CD4-positive, alpha-beta T cell treated with Interleukin-1 beta for 1 hour (primary cell): ENCODE measurements around the gene IQGAP2.
"Not testable (repeated sequence)": the region's sequence is repeated elsewhere in the genome, so short reads cannot be mapped to it uniquely, and the experiment has no call there.

Source experiments
- DNase-seq, 2 donors: peaks; one replicate each; pipeline ENCODE4 v3.0.0-alpha.2; 2020 to 2022

Gene IQGAP2

DNA sequence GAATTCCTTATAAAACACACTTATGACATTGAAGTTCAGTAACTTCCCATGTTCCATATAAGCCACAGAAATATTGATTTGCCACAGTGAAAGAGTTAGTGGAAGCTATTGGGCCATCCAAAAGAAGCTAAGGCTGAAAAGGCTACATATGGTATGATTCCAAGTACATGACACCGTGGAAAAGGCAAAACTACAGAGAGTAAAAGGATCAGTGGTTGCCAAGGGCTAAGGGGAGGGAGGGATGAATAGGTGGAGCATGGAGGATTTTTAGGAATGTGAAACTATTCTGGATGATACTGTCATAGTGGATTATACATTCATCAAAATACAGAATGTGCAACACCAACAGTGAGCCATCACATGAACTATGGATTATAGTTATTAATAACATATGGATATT lies 110.4 kb downstream of the IQGAP2 start:
- no peak for DNase-seq

DNA sequence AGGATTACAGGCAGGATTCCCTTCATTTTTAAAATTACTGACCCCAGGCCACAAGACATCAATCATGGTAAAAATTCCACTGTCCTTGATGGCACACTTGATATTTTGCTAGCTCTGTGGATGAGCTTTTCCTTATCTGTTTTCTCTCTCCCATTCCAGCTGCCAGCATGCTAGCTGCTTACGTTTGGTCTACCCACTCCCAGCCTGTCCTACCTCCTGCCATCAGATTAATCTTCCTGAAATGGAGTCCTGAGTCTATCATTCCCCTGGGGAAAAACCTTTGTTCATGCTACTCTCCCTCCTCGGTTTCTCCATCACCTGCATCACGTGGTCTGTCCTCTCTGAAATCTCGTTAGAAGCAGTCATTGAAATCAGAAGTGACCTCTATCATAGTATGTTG lies 111.2 kb downstream of the IQGAP2 start:
- DNase-seq: no peak

DNA sequence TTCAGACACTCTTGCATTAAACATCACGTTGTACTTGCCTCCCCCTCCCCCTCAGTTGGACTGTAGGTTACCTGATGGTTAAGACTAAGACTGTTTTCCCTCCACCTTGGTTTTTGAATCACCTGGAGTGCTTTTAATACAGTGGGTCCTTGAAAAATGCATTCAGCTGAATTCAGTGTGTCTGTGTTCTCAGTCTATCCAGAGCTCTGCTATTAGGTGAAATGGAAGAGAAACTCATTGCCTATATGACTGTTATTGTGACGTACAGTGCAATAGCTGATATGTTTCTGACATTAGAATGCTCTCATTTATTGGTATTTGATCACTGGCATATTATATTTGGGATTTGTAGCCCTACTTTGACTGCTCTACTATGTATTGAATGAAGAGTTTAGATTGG lies 111.6 kb downstream of the IQGAP2 start:
- DNase-seq: no peak

DNA sequence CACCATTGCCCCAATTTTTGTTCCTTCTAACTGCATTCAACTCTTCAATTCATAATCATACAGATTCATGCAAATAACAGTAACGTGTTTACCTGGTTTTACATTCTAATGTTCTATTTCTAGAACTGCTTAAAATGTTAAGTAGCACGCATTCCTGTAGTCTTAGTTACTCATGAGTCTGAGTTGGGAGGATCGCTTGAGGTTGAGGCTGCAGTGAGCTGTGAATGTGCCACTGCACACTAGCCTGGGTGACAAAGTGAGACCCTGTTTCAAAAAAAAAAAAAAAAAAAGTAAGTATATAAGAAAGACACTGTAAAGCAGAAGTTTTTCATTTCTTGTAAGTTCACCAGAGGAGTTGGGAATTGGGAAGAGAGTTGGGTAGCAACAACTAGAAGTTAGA lies 114.2 kb downstream of the IQGAP2 start:
- no peak for DNase-seq

DNA sequence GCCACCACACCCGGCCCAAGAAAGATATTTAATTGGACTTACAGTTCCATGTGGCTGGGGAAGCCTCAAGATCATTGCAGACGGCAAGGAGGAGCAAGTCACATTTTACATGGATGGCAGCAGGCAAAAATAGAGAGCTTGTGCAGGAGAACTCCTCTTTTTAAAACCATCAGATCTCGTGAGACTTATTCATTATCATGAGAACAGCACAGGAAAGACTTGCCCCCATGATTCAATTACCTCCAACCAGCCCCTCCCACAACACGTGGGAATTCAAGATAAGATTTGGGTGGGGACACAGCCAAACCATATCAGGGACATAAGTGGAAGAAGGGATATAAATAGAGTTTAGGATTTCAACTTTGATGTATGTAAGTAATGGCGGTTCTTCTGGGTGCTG lies 115.2 kb downstream of the IQGAP2 start:
- DNase-seq: not testable (repeated sequence)

DNA sequence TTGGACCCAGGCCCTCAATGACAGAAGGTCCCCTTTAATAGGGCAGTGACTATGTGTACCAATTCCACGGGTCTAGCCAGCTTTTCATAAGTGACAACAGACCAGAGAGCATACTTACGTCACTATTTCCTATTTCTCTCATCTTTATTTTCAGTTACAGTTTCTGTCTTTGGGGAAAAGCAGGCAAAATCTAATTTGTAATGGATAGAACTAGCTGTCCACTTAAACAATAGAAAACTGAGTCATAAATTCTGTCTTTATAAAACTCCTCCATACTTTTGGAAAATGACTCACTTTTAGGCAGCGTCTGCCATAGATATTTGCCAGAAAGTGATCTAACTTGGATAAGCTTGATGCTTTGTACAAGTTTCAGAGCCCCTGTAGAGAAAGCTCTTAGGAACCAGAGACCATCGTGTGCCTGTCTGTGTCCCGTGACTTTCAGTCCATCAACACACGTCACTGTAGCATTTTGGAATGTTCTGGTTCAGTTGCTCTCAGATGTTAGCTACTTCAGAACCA lies 118.2 kb downstream of the IQGAP2 start:
- DNase-seq: peak in 1 of 2 donors; percentile 10

DNA sequence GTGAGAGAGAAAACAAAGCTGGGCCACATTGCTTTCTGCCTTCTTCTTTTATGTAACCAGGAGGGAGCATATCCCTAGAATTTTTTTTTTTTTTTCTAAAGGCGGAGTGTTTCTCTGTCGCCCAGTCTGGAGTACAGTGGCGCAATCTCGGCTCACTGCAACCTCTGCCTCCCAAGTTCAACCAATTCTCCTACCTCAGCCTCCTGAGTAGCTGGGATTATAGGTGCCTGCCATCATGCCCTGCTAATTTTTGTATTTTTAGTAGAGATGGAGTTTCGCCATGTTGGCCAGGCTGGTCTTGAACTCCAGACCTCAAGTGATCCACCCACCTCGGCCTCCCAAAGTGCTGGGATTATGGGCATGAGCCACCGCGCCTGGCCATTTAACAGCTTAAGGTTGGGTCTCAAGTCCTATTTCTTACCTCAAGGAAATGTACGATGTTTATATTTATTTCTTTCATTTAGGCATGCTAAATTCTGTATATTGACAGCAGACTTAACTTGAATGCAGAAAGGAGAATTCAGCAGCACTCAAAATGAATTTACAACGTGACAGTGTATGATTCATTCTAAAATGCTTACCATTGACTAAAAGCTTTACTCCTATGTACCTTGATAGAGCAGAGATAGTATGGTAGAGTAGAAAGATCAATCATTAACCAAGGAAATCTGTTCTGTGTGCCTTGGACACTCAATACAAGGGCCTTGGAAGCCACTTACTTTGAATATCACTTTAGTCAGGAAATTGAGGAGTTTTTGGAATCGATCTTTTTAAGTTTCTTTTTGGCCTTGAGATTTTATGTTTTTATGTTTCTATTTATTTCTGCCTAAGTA lies 119.2 kb downstream of the IQGAP2 start:
- DNase-seq: no peak

DNA sequence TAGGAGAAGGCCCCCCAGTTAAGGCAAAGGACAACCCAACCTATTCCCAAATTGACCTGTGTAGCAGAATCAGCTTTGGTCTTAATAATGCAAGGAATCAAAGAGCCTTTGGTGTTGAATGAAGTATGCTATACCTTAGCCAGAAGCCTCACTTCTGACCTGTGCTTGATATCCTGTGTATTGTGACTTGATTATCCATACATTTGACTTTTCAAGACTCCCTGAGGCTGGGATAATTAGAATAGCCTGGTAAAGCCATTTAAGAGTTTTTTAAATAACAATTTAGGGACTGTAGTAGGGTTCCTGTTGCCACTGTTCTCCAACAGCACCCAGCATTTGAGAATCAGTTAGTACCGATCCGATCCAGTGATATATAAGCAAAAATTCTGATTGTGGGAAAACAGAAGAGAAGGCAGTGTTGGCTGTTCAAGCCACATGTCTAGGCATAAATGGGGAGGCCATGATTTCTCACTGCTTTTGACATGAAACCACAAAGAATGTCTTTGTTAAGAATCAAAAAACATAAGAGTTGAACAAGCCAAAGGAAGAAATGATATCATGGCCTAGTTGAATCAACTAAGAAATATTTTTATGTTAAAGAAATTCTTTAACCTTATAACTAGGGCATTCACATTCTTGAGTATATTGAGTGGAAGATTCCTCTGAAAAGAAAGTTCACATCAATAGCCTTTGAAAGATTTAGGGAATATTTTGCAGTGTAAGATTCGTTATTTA lies 121.2 kb downstream of the IQGAP2 start:
- DNase-seq: no peak

DNA sequence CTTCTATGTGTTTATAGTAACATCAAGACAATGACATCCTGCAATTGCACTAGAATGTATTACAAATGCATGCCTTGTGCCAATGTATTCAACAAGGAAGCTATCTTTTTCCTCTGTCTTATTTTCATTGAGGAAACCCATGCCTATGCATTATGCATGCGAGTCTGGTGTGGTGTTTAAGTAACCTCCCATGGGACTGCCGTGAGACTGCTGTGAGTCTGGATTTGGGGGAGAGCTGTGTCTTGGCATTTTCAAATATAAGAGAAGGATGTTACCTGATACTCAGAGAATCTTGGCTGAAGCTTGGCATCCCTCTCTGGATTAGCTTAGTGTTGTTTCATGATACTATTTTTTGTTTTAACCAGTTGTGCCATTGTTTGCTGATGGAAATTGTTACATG lies 121.8 kb downstream of the IQGAP2 start:
- DNase-seq: no peak

DNA sequence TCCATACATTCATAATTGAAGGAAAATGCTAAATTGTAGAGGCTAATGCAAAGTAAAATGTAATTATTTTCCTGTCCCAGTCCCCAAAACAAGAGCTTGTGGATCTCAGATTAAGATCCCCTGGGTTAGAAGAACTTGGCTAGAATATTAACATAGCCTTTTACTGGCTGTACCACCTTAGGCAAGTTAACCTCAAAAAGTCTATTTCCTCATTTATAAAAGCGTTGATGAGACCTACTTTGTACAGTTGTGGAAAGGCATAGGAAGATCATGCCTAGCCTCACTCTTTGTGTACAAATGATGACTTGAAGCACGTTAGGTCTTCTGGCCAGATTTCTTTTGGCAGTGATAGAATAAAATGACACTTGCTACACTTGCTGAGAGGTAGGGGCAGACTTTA lies 122.9 kb downstream of the IQGAP2 start:
- no peak for DNase-seq

DNA sequence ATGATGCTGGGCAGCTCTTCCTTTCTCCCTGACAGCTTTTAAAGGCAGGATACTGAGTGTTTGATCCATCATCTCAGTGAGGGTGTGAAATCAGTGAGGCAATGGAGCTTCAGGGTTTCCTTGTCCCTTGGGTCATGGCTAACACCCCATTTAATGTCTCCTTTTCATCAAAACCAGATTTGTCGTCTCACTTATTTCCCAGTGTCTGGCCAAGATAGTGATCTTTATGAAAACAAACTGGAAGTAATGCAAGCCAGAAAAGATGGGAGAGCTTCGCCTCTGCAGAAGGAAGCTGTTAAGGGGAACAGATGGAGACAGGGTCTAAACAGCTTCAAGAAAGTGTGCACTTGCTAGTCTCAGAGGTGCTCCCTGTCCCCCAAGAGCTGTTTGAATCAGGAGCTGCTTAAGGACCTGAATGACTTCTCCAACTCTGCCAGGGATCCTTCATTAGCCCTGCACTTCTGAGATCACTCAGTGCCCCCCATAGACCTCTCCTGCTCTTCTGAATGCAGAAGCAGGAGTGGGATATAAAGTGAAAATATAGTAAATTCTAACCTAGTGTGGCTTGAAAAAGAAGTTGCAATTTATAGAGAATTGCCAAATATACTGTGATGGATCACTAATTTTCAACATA lies 124.0 kb downstream of the IQGAP2 start:
- no peak for DNase-seq

DNA sequence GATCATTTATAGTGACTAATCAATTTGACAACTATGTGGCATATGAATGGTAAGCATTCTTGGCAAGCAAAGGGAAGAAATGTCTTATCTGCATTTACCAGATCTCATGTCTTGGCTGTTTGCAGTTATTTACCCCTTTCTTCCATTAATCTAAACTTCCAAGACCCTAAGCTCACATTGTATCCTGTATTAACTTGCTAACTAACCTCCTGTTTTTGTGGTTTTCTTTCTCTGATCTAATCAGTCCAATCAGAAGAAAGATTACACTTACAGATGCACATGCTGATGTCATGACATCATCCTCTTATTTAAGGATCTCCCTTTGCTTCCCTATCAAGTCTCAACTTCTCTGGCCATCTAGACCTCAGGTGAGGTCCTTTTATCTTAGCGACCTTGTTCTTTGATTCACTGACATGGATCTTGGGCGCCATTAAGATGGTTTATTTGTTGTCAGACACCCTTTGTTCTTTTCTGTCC lies 124.6 kb downstream of the IQGAP2 start:
- no peak for DNase-seq

DNA sequence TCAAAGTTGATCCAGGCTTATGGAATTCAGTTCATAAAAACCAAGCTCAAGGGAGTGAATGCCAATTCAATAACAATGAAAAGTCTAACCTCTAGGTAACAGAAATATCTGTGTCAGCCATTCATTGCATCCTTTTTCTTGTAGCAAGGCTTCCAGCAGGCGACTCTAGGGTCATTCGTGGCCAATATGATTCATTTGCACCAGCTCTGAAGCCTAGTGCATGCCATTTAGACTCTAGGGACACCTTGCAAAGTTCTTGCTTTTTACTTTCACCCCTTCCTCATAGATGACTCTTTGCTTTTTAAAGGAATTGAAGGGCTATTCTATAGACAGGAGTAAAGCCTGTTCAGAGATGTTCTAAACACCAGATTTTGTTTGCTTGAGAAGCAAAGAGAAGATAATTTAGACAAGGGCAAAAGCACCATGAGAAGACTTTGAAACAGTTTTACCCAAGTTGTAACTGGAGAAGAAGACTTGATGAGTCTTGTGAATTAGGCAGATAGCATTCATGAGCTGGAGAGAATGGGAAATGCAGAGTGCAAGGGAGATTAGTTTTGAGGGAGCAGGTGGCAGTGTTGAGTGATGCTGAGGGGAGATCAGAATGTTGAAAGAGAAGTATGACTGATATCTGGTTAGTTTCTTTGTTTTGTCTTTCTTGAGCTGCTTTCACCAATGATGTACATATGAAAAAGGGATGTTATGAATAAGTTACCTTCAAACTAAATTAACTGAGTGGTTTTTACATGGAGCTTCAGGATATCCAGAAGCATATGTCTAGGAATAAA lies 125.7 kb downstream of the IQGAP2 start:
- DNase-seq: no peak

DNA sequence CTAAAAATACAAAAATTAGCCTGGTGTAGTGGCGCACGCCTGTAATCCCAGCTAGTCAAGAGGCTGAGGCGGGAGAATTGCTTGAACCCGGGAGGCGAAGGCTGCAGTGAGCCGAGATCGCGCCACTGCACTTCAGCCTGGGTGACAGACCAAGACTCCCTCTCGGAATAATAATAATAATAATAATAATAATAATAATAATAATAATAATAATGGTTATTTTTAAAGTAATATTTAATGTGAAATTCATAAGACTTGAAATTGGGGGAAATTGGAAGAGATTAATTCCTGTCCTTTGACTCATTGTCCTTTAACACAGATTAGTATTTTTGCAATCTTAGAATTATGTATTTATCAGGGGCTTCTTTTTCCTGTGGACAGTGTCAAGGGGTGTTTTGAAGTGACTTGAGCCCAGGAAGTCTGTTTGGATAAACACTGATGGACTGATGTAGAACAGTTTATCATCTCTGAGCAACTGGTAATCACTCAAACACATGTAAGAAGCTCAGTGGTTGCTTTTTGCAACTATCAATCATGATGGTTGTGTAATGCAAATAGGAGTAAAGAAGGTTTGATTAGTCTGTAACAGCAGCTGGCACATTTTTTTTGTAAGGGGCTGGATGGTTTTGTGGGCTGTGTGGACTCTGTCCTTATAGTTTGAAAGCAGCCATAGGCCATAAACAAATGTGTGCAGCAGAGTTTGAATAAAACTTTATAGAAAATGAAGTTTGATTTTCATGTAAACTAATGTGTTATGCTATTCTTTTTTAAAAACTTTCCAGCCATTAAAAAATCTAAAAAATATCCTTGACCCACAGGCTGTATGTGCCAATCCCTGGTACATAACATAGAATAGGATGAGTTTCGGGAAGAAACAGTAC lies 126.6 kb downstream of the IQGAP2 start:
- DNase-seq: no peak

DNA sequence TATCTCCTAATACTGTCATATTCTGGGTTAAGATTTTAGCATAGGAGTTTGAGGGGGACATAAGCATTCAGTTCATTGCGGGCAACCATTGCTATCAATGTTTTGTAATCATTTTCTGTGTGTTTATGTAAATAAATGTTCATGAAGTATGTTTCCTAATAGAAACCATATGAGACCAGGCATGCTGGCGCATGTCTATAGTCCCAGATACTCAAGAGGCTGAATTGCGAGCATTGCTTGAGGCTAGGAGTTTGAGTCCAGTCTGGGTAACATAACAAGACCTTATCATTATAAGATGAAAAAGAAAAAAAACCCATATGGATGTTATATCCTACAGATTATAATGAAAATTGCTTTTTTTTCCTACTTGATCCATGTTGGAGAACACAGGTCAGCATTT lies 129.0 kb downstream of the IQGAP2 start:
- no peak for DNase-seq

DNA sequence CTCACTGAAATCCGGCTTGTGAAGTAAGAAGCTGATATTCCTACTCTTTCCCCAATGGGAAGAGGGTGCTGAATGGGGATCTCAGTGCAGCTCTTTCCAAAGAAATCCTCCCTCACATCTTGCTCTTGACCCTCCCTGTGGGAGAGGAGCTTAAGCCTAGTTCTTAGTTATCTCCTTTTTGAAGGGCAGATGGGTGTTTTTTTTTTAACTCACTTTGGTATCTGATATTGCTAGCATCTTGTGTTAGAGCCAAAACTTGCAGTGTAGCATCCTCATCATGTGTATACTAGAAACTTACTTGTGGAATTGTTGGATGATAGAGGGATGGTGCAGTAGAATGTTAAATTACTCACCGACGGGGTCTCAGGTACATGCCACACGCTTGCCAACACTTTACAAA lies 129.9 kb downstream of the IQGAP2 start:
- DNase-seq: no peak

DNA sequence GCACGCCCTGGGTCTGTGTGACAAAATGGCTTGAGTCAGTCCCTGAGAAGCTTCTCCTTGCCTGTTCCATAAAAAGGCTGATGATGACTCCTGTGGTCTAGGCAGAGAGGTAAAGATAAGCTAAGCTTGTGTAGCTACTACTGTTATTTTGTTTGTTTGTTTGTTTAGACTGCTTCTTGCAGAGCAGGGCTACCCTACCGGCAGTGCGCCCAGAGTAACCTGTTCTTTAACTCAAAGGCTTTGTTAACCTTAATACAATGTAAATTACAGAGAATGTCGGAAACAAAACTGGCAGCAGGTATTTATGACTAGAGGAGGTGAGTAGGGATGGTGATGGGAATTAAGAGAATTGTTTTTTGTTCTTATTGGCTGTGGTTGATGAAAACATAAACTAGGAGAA lies 132.5 kb downstream of the IQGAP2 start:
- no peak for DNase-seq

DNA sequence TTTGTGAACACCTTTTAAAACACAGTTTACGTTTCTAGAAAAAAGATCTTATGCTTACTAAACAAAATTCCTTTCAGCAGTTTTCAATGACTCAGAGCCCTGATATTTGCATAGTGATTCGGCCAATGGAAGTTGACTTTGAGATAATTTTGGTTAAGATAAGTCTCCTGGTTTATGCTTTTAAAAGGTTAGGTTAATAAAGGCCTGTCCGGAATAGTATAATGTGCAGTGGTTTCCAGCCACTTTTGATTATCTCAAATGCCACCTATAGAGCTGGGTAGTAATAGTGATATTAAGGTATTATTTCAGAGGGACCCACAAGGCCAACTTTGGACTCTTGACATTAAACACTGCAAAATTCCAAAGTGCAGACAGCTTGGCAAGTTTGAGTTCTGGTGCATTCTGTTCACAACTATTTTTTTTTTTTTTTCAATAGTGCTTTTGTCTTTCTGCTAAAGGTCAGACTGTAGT lies 134.0 kb downstream of the IQGAP2 start:
- no peak for DNase-seq

DNA sequence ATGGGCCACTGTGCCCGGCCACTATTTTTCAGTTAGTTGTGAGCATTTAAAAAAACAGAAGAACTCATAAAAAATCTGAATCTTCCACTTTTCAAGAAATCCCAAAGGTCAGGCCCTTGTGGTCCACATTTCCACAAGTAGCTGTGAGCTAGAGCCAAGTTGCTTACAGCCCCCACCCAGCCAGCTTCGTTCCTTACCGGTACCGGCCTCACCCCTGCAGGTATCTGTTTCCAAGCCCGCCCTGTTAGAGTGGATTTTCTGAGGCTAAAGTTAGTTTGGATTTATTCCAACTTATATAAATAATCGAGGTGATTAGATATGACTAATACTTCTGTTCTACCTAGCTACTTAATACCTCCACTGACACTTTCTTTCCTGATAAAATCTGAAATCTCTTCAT lies 139.2 kb downstream of the IQGAP2 start:
- DNase-seq: no peak

DNA sequence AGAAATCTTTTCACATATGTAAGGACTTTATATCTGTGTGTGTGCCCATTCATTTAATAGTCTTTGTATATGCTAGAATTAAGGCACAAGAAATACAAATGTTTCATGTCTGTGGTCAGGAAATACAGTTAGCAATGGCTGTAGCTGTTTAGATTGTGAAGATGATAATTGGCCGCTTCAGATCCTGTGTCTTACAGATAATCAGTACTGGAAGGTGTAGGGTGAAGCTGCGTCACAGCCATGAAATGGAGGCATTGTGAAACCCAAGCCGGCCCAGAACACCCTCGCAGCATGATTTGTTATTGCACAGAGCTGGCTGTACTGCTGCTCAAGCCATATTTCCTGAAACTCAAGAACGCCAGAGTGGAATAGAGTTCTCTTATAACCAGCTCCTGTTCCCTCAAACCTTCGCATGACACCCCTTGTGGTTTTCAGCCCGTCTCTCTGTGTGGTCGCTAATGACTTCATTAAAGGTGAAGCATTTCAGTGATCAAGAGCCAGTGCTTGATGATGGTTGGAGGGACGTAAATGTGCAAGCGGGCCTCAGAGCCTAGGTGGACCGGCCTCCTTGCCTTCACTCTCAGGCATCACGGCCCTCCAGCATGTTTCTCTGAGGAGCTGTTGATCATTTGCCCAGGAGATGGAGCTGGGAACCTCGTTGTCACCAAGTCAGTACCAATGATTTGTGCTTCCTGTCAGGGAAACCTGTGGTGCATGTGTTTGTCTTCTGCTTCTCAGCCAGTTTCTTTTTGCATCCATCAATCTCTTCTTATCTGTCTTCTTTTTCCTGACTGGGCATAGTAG lies 140.0 kb downstream of the IQGAP2 start:
- DNase-seq: peak; percentile 66 to 72
